Kidney (tissue), 14 donors: ENCODE measurements around the gene RND2. TPM values are rescaled to one million over a fixed set of nuclear protein-coding genes. Genes with fewer than 3 reads are reported as not detected.
"Not testable (repeated sequence)": the region's sequence is repeated elsewhere in the genome, so short reads cannot be mapped to it uniquely, and the experiment has no call there.

Experiments used
- DNase-seq, 5 donors: peaks; one replicate each; pipeline ENCODE4 v3.0.0-alpha.2; 2013 to 2020
- FAIRE-seq: peaks from 2 replicates; lab custom pipeline; 2012; peaks lifted over from hg19 to GRCh38; lab: Jason Lieb, UNC
- H3K27ac ChIP-seq, 2 donors: one replicate each; pipeline ENCODE4 v1.7.0; 2013; ENCODE audit warnings: low read depth in 2 of 2, low read length in 2 of 2, inconsistent platforms in 1 of 2
- H3K27me3 ChIP-seq: one replicate; pipeline ENCODE4 v1.7.1; 2013; ENCODE audit warnings: low read length, inconsistent platforms; ENCODE audit not compliant: control insufficient read depth, insufficient read depth
- H3K36me3 ChIP-seq, 3 donors: one replicate each; pipeline versions ENCODE4 v1.7.0 to v1.7.1; 2013; ENCODE audit warnings: low read length in 3 of 3, control low read depth in 1 of 3, inconsistent platforms in 1 of 3; ENCODE audit not compliant: insufficient read depth in 3 of 3, control insufficient read depth in 2 of 3
- H3K4me1 ChIP-seq, 3 donors: one replicate each; pipeline versions ENCODE4 v1.7.0 to v1.7.1; 2013; ENCODE audit warnings: low read length in 3 of 3, inconsistent platforms in 1 of 3, low read depth in 1 of 3; ENCODE audit not compliant: control insufficient read depth in 2 of 3, insufficient read depth in 2 of 3
- H3K4me3 ChIP-seq, 3 donors: one replicate each; pipeline versions ENCODE4 v1.7.0 to v1.8.1; 2013; ENCODE audit warnings: low read length in 3 of 3, control low read depth in 1 of 3, inconsistent platforms in 1 of 3
- H3K9ac ChIP-seq, 3 donors: one replicate each; pipeline versions ENCODE4 v1.7.0 to v1.7.1; 2013; ENCODE audit warnings: low read length in 3 of 3, control low read depth in 1 of 3, inconsistent platforms in 1 of 3
- H3K9me3 ChIP-seq, 3 donors: one replicate each; pipeline versions ENCODE4 v1.7.0 to v1.7.1; 2013; ENCODE audit warnings: low read length in 3 of 3, control low read depth in 1 of 3, inconsistent platforms in 1 of 3; ENCODE audit not compliant: control insufficient read depth in 2 of 3, insufficient read depth in 1 of 3
- intact Hi-C: fragments of 100-400 bp; cut with DNase I; formaldehyde crosslinking; loops from one replicate; pipeline ENCODE4 v1.11.1; 2022
- polyA plus RNA-seq: library from polyadenylated mRNA; stranded (reverse); fragments of 350-450 nt; fragmentation: Illumina TruSeq; extraction: RNeasy Lipid Tissue Mini Kit (QIAGEN cat#74804); gene quantifications from one replicate; pipeline ENCODE4 v1.2.3, GENCODE V29; 2014; ENCODE audit warnings: low read depth, low replicate concordance; ENCODE audit not compliant: insufficient read depth
- total RNA-seq: library from RNA; stranded (reverse); fragmentation: NEBNext Ultra II Directional; extraction: Animal tissue kit (Norgen Biotek cat#: 25700); gene quantifications from one replicate; pipeline ENCODE4 v1.2.1, GENCODE V29; 2021
- TF ChIP-seq, protein P1 (sequence below): IDR thresholded peaks from 3 replicates; pipeline ENCODE4 v1.5.1; 2012; ENCODE audit warnings: mild to moderate bottlenecking, moderate library complexity, borderline replicate concordance; ENCODE audit not compliant: insufficient read depth; ENCODE audit errors: extremely low read depth
- donor health status: control.
- donor health status: control.
- donor health status: control.
- donor health status: control.
- donor health status: control.
- donor health status: DM: yes; HTN: yes; CAD: no.
- donor health status: Normal renal cell carcinoma (clear cell type).

RND2 gene
- total and polyA plus RNA-seq, 2 donors from 2014 or later: 0.63 to 2.3 TPM

DNA sequence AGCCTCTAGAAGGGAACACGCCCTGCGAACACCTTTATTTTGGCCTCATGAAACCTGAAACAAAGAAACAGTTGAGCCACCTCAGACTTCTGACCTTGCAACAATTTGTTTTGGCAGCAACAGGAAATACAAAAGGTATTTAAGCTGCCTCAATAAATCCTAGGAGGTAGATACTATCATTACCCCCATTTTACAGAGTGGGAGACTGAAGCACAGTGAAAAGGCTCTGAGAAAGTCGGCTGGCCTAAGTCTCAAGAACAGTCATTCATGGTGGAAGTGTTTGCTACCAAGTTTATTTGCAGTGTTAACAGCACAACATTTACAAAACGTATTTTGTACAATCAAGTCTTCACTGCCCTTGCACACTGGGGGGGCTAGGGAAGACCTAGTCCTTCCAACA lies 19.0 kb downstream of the RND2 start:
- no peaks in the 10 kb centered on the region for H3K9me3 ChIP-seq
- no peak overlapping the region for H3K9ac ChIP-seq
- intact Hi-C loops: no loop called here
- no peaks in the 10 kb centered on the region for H3K36me3 ChIP-seq
- no peaks in the 10 kb centered on the region for H3K4me1 ChIP-seq
- H3K27me3 ChIP-seq: no peaks in the 10 kb centered on the region
- TF ChIP-seq, protein P1, sequence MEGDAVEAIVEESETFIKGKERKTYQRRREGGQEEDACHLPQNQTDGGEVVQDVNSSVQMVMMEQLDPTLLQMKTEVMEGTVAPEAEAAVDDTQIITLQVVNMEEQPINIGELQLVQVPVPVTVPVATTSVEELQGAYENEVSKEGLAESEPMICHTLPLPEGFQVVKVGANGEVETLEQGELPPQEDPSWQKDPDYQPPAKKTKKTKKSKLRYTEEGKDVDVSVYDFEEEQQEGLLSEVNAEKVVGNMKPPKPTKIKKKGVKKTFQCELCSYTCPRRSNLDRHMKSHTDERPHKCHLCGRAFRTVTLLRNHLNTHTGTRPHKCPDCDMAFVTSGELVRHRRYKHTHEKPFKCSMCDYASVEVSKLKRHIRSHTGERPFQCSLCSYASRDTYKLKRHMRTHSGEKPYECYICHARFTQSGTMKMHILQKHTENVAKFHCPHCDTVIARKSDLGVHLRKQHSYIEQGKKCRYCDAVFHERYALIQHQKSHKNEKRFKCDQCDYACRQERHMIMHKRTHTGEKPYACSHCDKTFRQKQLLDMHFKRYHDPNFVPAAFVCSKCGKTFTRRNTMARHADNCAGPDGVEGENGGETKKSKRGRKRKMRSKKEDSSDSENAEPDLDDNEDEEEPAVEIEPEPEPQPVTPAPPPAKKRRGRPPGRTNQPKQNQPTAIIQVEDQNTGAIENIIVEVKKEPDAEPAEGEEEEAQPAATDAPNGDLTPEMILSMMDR: no peak
- H3K4me3 ChIP-seq: no peak overlapping the region
- no peak for FAIRE-seq
- DNase-seq: no peak
- H3K27ac ChIP-seq: no peak overlapping the region

DNA sequence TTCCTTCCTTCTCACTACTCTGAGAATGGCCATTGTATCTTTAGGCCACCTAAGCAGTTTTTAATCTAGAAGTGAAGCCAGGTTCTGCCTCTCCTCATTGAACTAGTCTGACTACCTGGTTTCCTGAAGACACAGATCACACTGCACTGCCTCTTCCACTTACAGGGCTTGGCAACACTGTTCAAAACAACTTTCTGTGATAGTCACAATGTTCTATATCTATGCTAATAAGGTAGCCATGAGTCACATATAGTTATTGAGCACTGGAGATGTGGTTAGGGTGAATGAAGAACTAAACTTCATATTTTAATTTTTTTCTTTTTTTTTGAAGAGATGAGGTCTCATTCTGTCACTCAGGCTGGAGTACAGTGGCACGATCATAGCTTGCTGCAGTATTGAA lies 26.9 kb downstream of the RND2 start:
- FAIRE-seq (no peak), DNase-seq (no peak)
- H3K27me3 ChIP-seq: no peaks in the 10 kb centered on the region
- H3K36me3 ChIP-seq: no peaks in the 10 kb centered on the region
- no peak overlapping the region for H3K9ac ChIP-seq
- TF ChIP-seq, protein P1: no peak
- no peak overlapping the region for H3K4me3 ChIP-seq
- no peak overlapping the region for H3K27ac ChIP-seq
- intact Hi-C loops: no loop called here
- no peaks in the 10 kb centered on the region for H3K9me3 ChIP-seq
- no peaks in the 10 kb centered on the region for H3K4me1 ChIP-seq

DNA sequence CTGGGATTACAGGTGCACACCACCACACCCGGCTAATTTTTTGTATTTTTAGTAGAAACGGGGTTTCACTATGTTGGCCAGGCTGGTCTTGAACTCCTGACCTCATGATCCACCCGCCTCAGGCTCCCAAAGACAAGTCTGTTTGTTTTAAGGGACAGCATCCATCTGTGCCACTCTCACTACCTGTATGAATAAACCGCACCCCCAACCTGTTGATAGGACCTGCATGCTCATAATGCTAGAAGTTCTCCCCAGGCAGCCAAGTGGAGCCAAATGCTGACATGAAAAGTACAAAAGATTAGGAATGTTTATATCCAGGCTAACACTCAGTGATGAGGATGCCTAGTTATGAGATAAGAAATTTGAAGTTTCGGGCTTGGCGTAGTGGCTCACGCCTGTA lies 28.0 kb downstream of the RND2 start:
- H3K9ac ChIP-seq, H3K9me3 ChIP-seq, DNase-seq, FAIRE-seq, H3K36me3 ChIP-seq, intact Hi-C loops, H3K4me3 ChIP-seq, H3K27me3 ChIP-seq, H3K27ac ChIP-seq, H3K4me1 ChIP-seq: not testable (repeated sequence)

DNA sequence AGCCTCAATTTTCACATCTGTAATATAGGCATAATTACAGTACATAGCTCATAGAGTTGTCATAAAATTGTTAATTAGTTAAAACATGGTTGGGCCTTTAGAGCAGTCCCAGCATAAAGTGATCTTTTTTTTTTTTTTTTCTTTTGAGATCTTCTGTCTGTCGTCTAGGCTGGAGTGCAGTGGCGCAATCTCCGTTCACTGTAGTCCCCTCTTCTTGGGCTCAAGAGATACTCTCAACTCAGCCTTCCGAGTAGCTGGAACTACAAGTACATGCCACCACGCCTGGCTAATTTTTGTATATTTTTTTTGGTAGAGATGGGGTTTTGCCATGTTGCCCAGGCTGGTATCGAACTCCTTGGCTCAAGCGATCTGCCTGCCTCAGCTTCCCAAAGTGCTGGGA lies 31.0 kb downstream of the RND2 start:
- no peak for DNase-seq
- TF ChIP-seq, protein P1: no peak
- no peak overlapping the region for H3K4me3 ChIP-seq
- intact Hi-C loops: no loop called here
- H3K36me3 ChIP-seq: no peaks in the 10 kb centered on the region
- H3K27ac ChIP-seq: no peak overlapping the region
- FAIRE-seq: no peak
- no peak overlapping the region for H3K9ac ChIP-seq
- H3K27me3 ChIP-seq: no peaks in the 10 kb centered on the region
- H3K9me3 ChIP-seq: no peaks in the 10 kb centered on the region
- H3K4me1 ChIP-seq: no peaks in the 10 kb centered on the region
